ENCODE results near the gene JDP2.

GRCh38 chr14:75432411-75432810 is 4.6 kb downstream of the JDP2 start:
- TF ChIP-seq ZNF157 (tag by site-specific recombination; IDR thresholded peaks at IDR 0.05) (no peak), ZNF747 (tag by site-specific recombination; IDR thresholded peaks at IDR 0.05) (no peak), ZNF776 (tag by site-specific recombination; IDR thresholded peaks at IDR 0.05; ENCODE audit: borderline replicate concordance) (no peak), CTCF (tag by site-specific recombination; IDR thresholded peaks at IDR 0.05) (no peak), BCL11A (tag by site-specific recombination; IDR thresholded peaks at IDR 0.05; ENCODE audit: low read depth) (no peak), ZBTB8A (tag by site-specific recombination; IDR thresholded peaks at IDR 0.05) (no peak), ATF2 (tag by site-specific recombination; IDR thresholded peaks at IDR 0.05; ENCODE audit: low read depth) (no peak), RBAK (tag by site-specific recombination; IDR thresholded peaks at IDR 0.05) (no peak), ZNF501 (tag by site-specific recombination; IDR thresholded peaks at IDR 0.05) (no peak), PRDM4 (tag by site-specific recombination; IDR thresholded peaks at IDR 0.05) (no peak)

Data from HEK293 (cell line).